Right lobe of liver (tissue), 6 donors: ENCODE results near the gene CLEC16A. TPM values are rescaled to one million over a fixed set of nuclear protein-coding genes. Genes with fewer than 3 reads are reported as not detected.

ENCODE experiments used
- ATAC-seq, 4 donors: fragments of 200-7000 bp; cut with Tn5 transposase; one replicate each; pipeline ENCODE4 v1.9.1; 2020; ENCODE audit warnings: mild to moderate bottlenecking in 4 of 4, moderate library complexity in 4 of 4
- DNase-seq, 3 donors: peaks; one replicate each; pipeline ENCODE4 v3.0.0-alpha.2; 2020
- H3K27ac ChIP-seq, 3 donors: fragments of 200-600 bp; one replicate each; pipeline ENCODE4 v1.8.0; 2022
- H3K27me3 ChIP-seq, 2 donors: fragments of 200-600 bp; one replicate each; pipeline ENCODE4 v1.8.0; 2022
- H3K36me3 ChIP-seq, 4 donors: fragments of 200-600 bp; sonication (generic) in 1 of 4; one replicate each; pipeline versions ENCODE4 v1.5.1 to v1.8.0; 2017 to 2022; ENCODE audit warnings: control low read depth in 1 of 4
- H3K4me1 ChIP-seq, 4 donors: fragments of 200-600 bp; sonication (generic) in 1 of 4; one replicate each; pipeline versions ENCODE4 v1.5.1 to v1.8.0; 2017 to 2022; ENCODE audit warnings: control low read depth in 1 of 4
- H3K4me3 ChIP-seq, 3 donors: fragments of 200-600 bp; one replicate each; pipeline ENCODE4 v1.8.0; 2022
- H3K9me3 ChIP-seq, 4 donors: fragments of 200-600 bp; sonication (generic) in 1 of 4; one replicate each; pipeline versions ENCODE4 v1.5.1 to v1.8.0; 2017 to 2022; ENCODE audit warnings: control low read depth in 1 of 4
- CTCF ChIP-seq, 4 donors: fragments of 200-600 bp in 3 of 4; fragments of 450-650 bp in 1 of 4; IDR thresholded peaks; one replicate each; pipeline versions ENCODE4 v1.5.1 to v1.8.0; 2016 to 2022; ENCODE audit warnings: antibody characterized with exemption in 4 of 4, mild to moderate bottlenecking in 2 of 4
- POLR2A ChIP-seq: fragments of 450-650 bp; IDR thresholded peaks from one replicate; pipeline ENCODE4 v1.6.1; 2017; ENCODE audit warnings: antibody characterized with exemption, mild to moderate bottlenecking
- WGBS: methylation state at CpG from one replicate; pipeline ENCODE4 v1.1.6; 2018; ENCODE audit warnings: low coverage, low lambda C conversion rate; ENCODE audit not compliant: insufficient coverage; ENCODE audit errors: missing lambda C conversion rate; 5-methylcytosine and 5-hydroxymethylcytosine counted together
- intact Hi-C, 2 donors: fragments of 100-400 bp; cut with DNase I; formaldehyde crosslinking; loops; one replicate each; pipeline versions ENCODE4 v1.11.2 to v1.14.1; 2022
- total RNA-seq, 6 experiments: library from RNA; depleted of rRNA in 2 of 6; stranded (reverse); fragments of >200 nt in 2 of 6; fragmentation: NEBNext Ultra II Directional in 3 of 6; extraction: Animal tissue kit (Norgen Biotek cat#: 25700) in 3 of 6; gene quantifications; one replicate each; pipeline versions ENCODE4 v1.1.0 to v1.2.4, GENCODE V29; 2016 to 2023
- donor health status: DM: no; HTN: yes; CAD: no.
- donor health status: DM: no; HTN: no; CAD: no.
- donor health status: DM: no; HTN: no; CAD: no.
- donor health status: DM: no; HTN: yes; CAD: no.
- donor health status: DM: no; HTN: yes; CAD: no.

CLEC16A gene
- total RNA-seq, 6 experiments from 2014 or later = 15.2 to 25.9 (median 19.8) TPM

- ATAC-seq (peak in 1 of 4 donors; percentile 23), DNase-seq (no peak)
- WGBS = 58% methylated on average over 3 of the region's 15 CpGs
- TF ChIP-seq CTCF (IDR thresholded peaks at IDR 0.05) = no peak
- TF ChIP-seq POLR2A = no peak
- no peaks in the 10 kb centered on the region for H3K4me1 ChIP-seq
- no peaks in the 10 kb centered on the region for H3K27me3 ChIP-seq
- H3K9me3 ChIP-seq = no peaks in the 10 kb centered on the region
- intact Hi-C loops = no loop called here
- no peaks in the 10 kb centered on the region for H3K36me3 ChIP-seq
- no peak overlapping the region for H3K4me3 ChIP-seq
- H3K27ac ChIP-seq = no peak overlapping the region
Measured at GRCh38 chr16:11190588-11191560, 246.5 kb downstream of the CLEC16A start.

- Histone ChIP-seq H3K9me3 (no peaks in the 10 kb centered on the region), H3K36me3 (no peaks in the 10 kb centered on the region), H3K4me3 (no peak overlapping the region), H3K27me3 (no peaks in the 10 kb centered on the region), H3K27ac (no peak overlapping the region), H3K4me1 (no peaks in the 10 kb centered on the region)
- no peak for DNase-seq
- peak in 1 of 4 donors; percentile 41 for ATAC-seq
- intact Hi-C loops = no loop called here
- WGBS = 74% methylated on average over 5 of the region's 5 CpGs
- TF ChIP-seq CTCF (IDR thresholded peaks at IDR 0.05) = no peak
- TF ChIP-seq POLR2A = no peak
Measured at GRCh38 chr16:11191665-11192064, 247.3 kb downstream of the CLEC16A start.

- no peak for ATAC-seq
- DNase-seq = no peak
- intact Hi-C loops = no loop called here
Measured at GRCh38 chr16:11193494-11193893, 249.1 kb downstream of the CLEC16A start.

GRCh38 chr16:11194913-11195312 is 250.5 kb downstream of the CLEC16A start:
- H3K27me3 ChIP-seq = no peaks in the 10 kb centered on the region
- H3K9me3 ChIP-seq = no peaks in the 10 kb centered on the region
- H3K27ac ChIP-seq = no peak overlapping the region
- 62% methylated on average over 5 of the region's 5 CpGs for WGBS
- TF ChIP-seq CTCF (IDR thresholded peaks at IDR 0.05) (no peak), POLR2A (no peak)
- H3K4me1 ChIP-seq = no peaks in the 10 kb centered on the region
- DNase-seq = no peak
- no peak for ATAC-seq
- H3K4me3 ChIP-seq = no peak overlapping the region
- no peaks in the 10 kb centered on the region for H3K36me3 ChIP-seq
- intact Hi-C loops = no loop called here

More at GRCh38 chr16:11193494-11193893, 249.1 kb downstream of the CLEC16A start:
- Histone ChIP-seq H3K4me3 (no peak overlapping the region), H3K4me1 (no peaks in the 10 kb centered on the region), H3K36me3 (no peaks in the 10 kb centered on the region), H3K27ac (no peak overlapping the region), H3K27me3 (no peaks in the 10 kb centered on the region), H3K9me3 (no peaks in the 10 kb centered on the region)
- TF ChIP-seq CTCF (IDR thresholded peaks at IDR 0.05) (no peak), POLR2A (no peak)
